HUES6 (cell line): Measurements from ENCODE around the gene SFXN5.
"Not testable (repeated sequence)": the region's sequence is repeated elsewhere in the genome, so short reads cannot be mapped to it uniquely, and the experiment has no call there.

Experiments
- H3K27ac ChIP-seq: 2 replicates; pipeline ENCODE4 v1.7.0; 2013; ENCODE audit warnings: low read depth, mild to moderate bottlenecking, low read length, inconsistent platforms
- H3K27me3 ChIP-seq: 2 replicates; pipeline ENCODE4 v1.6.1; 2013; ENCODE audit warnings: low read length; ENCODE audit not compliant: control insufficient read depth, insufficient read depth
- H3K36me3 ChIP-seq: 2 replicates; pipeline ENCODE4 v1.6.1; 2013; ENCODE audit warnings: low read length; ENCODE audit not compliant: control insufficient read depth, insufficient read depth
- H3K4me1 ChIP-seq: 2 replicates; pipeline ENCODE4 v1.6.1; 2013; ENCODE audit warnings: low read length; ENCODE audit not compliant: control insufficient read depth, insufficient read depth
- H3K4me3 ChIP-seq: 2 replicates; pipeline ENCODE4 v1.5.1; 2013; ENCODE audit warnings: low read depth, low read length
- H3K9ac ChIP-seq: one replicate; pipeline ENCODE4 v1.6.1; 2013; ENCODE audit warnings: mild to moderate bottlenecking, low read length
- H3K9me3 ChIP-seq: 2 replicates; pipeline ENCODE4 v1.6.1; 2013; ENCODE audit warnings: low read depth, low read length; ENCODE audit not compliant: control insufficient read depth, insufficient read depth

SFXN5 gene

DNA sequence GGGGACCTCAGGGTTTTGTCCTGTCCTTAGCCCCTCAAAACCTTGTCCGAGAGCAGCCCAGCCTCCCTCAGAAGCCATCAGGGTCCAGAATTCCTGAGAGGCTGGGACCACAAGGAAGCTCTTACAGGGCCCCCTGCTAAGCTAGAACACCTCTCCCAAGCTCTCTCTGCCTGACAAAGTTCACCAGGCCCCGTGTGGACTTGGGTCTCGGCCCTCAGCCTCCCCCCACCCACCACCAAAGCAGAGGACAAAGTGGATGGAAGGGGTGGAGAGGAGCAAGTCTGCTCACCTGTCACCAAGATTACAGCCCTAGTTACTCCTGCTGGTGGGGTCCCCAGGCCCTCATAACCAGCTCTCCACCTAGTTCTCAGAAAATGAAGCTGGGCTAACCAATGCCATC, 24.4 kb upstream of the SFXN5 start:
- Histone ChIP-seq H3K9ac (no peak overlapping the region), H3K4me3 (no peak overlapping the region), H3K4me1 (peaks cover 6% of the 10 kb centered on the region), H3K36me3 (no peaks in the 10 kb centered on the region), H3K27me3 (no peaks in the 10 kb centered on the region), H3K9me3 (no peaks in the 10 kb centered on the region), H3K27ac (no peak overlapping the region)

- H3K4me1 ChIP-seq = peaks cover 11% of the 10 kb centered on the region
- H3K36me3 ChIP-seq, H3K27ac ChIP-seq, H3K4me3 ChIP-seq, H3K27me3 ChIP-seq, H3K9ac ChIP-seq, H3K9me3 ChIP-seq: not testable (repeated sequence)
These were observed 22.2 kb upstream of the SFXN5 start for GRCh38 chr2:73093601-73094218.

GRCh38 chr2:73092146-73092783, 20.8 kb upstream of the SFXN5 start:
- H3K9me3 ChIP-seq = no peaks in the 10 kb centered on the region
- H3K4me3 ChIP-seq = no peak overlapping the region
- H3K27me3 ChIP-seq = no peaks in the 10 kb centered on the region
- H3K36me3 ChIP-seq = peaks cover 15% of the 10 kb centered on the region
- H3K9ac ChIP-seq = no peak overlapping the region
- H3K27ac ChIP-seq = no peak overlapping the region
- peaks cover 11% of the 10 kb centered on the region for H3K4me1 ChIP-seq

GRCh38 chr2:73091696-73092095, 20.2 kb upstream of the SFXN5 start:
- Histone ChIP-seq H3K9ac (no peak overlapping the region), H3K36me3 (peaks cover 19% of the 10 kb centered on the region), H3K9me3 (no peaks in the 10 kb centered on the region), H3K27ac (no peak overlapping the region), H3K4me1 (peaks cover 11% of the 10 kb centered on the region), H3K27me3 (no peaks in the 10 kb centered on the region), H3K4me3 (no peak overlapping the region)

- peaks cover 19% of the 10 kb centered on the region for H3K36me3 ChIP-seq
- no peak overlapping the region for H3K9ac ChIP-seq
- H3K9me3 ChIP-seq = no peaks in the 10 kb centered on the region
- peaks cover 11% of the 10 kb centered on the region for H3K4me1 ChIP-seq
- no peak overlapping the region for H3K4me3 ChIP-seq
- H3K27me3 ChIP-seq = no peaks in the 10 kb centered on the region
- H3K27ac ChIP-seq = no peak overlapping the region
These were observed 19.7 kb upstream of the SFXN5 start for GRCh38 chr2:73091164-73091563.

GRCh38 chr2:73089270-73090030, 17.9 kb upstream of the SFXN5 start:
- H3K9ac ChIP-seq = no peak overlapping the region
- H3K4me1 ChIP-seq = peaks cover 11% of the 10 kb centered on the region
- H3K27ac ChIP-seq = no peak overlapping the region
- no peaks in the 10 kb centered on the region for H3K27me3 ChIP-seq
- H3K36me3 ChIP-seq = peaks cover 19% of the 10 kb centered on the region
- H3K4me3 ChIP-seq = no peak overlapping the region
- H3K9me3 ChIP-seq = no peaks in the 10 kb centered on the region

GRCh38 chr2:73088703-73089102, 17.2 kb upstream of the SFXN5 start:
- no peak overlapping the region for H3K4me3 ChIP-seq
- peaks cover 11% of the 10 kb centered on the region for H3K4me1 ChIP-seq
- H3K27ac ChIP-seq = no peak overlapping the region
- H3K27me3 ChIP-seq = no peaks in the 10 kb centered on the region
- peaks cover 19% of the 10 kb centered on the region for H3K36me3 ChIP-seq
- H3K9ac ChIP-seq = no peak overlapping the region
- H3K9me3 ChIP-seq = no peaks in the 10 kb centered on the region

DNA sequence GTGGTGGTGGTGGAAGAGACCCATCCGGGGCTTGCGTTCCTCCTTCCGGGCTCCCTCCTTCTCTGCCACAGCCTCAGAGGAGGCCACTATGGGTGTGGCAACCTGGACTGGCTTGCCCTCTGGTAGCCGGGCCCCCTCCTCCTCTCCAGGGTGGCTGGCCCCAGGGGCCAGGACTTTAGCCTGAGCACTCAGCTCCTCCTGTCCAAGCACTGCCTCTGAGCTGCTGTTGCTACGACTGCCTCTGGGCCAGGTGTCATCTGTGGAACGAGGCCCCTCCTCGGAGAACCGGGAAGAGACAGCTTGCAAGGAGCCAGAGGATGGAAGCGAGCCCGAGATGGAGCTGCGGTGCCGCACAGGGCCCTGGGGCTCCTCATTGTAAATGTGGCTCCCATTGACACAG, 16.7 kb upstream of the SFXN5 start:
- no peaks in the 10 kb centered on the region for H3K9me3 ChIP-seq
- H3K4me1 ChIP-seq = peaks cover 11% of the 10 kb centered on the region
- peaks cover 19% of the 10 kb centered on the region for H3K36me3 ChIP-seq
- no peak overlapping the region for H3K9ac ChIP-seq
- H3K4me3 ChIP-seq = no peak overlapping the region
- no peaks in the 10 kb centered on the region for H3K27me3 ChIP-seq
- no peak overlapping the region for H3K27ac ChIP-seq

GRCh38 chr2:73087311-73087710, 15.8 kb upstream of the SFXN5 start:
- Histone ChIP-seq H3K4me3 (no peak overlapping the region), H3K27ac (no peak overlapping the region), H3K9ac (no peak overlapping the region), H3K36me3 (peaks cover 19% of the 10 kb centered on the region), H3K4me1 (peaks cover 11% of the 10 kb centered on the region), H3K9me3 (no peaks in the 10 kb centered on the region), H3K27me3 (no peaks in the 10 kb centered on the region)

- Histone ChIP-seq H3K4me1 (peaks cover 16% of the 10 kb centered on the region), H3K36me3 (peaks cover 19% of the 10 kb centered on the region), H3K27me3 (no peaks in the 10 kb centered on the region), H3K9ac (no peak overlapping the region), H3K9me3 (no peaks in the 10 kb centered on the region), H3K4me3 (no peak overlapping the region), H3K27ac (no peak overlapping the region)
These were observed 14.2 kb upstream of the SFXN5 start for GRCh38 chr2:73085691-73086090.

DNA sequence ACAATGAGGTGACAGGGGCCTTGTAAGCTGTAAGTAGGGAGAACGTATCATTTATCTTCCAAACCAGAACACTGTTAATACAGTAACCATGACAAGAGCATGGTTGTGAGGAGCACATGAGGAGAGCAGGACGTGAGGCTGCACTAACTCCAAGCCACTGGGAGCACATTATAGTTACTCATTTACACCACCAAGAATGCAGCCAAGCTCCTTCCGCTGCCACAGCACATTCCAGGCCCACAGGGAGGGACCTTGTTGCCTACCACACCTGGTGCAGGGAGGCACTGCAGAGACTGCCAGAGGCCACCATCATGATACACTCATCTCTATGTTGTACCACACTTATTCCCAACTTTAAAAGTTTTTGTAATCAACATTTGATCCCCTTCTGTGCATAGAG, 13.5 kb upstream of the SFXN5 start:
- H3K36me3 ChIP-seq = peaks cover 19% of the 10 kb centered on the region
- no peaks in the 10 kb centered on the region for H3K9me3 ChIP-seq
- H3K27me3 ChIP-seq = no peaks in the 10 kb centered on the region
- H3K4me1 ChIP-seq = peaks cover 15% of the 10 kb centered on the region
- no peak overlapping the region for H3K27ac ChIP-seq
- H3K4me3 ChIP-seq = no peak overlapping the region
- no peak overlapping the region for H3K9ac ChIP-seq
